Uterine smooth muscle cell (primary cell): ENCODE results near the gene MDM2. TPM values are rescaled to one million over a fixed set of nuclear protein-coding genes. Genes with fewer than 3 reads are reported as not detected.

Source experiments
- total RNA-seq: library from RNA; depleted of rRNA; stranded (reverse); fragments of >200 nt; gene quantifications from 2 replicates; pipeline ENCODE4 v1.2.3, GENCODE V29; 2014

MDM2 gene
- total RNA-seq = 96.2 and 162 TPM in 2 replicates

GRCh38 chr12:68807576-68808387 lies at the start of gene MDM2:
Gene MDM2 (plus strand): TSS chr12:68808177. CDS start chr12:68808478, 301 bp downstream.

Other genes with a start within 250 kb of the MDM2 start
- gene RAP1B, start 197.3 kb upstream of the MDM2 start, total RNA-seq = 222 and 289 TPM in 2 replicates
- 41.7 and 140 TPM in 2 replicates for gene NUP107, start 121.2 kb upstream of the MDM2 start, total RNA-seq
- gene SLC35E3, start 62.0 kb upstream of the MDM2 start, total RNA-seq = 3.2 and 6.1 TPM in 2 replicates
- 7.9 and 27.4 TPM in 2 replicates for gene CPM, start 125.0 kb downstream of the MDM2 start, total RNA-seq